T-helper 2 cell treated with Interferon-gamma antibody and Interleukin-4, amounts not matched to agents 5 μg/mL and 100 μg/mL, for 36 hours (primary cell): Measurements from ENCODE around the gene CD63.

Experiments
- DNase-seq: peaks from one replicate; pipeline ENCODE4 v3.0.0; 2021; ENCODE audit warnings: low spot score
- H3K27ac Mint-ChIP-seq: one replicate; pipeline ENCODE4 v1.8.0; 2021; ENCODE audit warnings: mild to moderate bottlenecking, mixed read lengths
- H3K27me3 Mint-ChIP-seq: one replicate; pipeline ENCODE4 v1.8.0; 2021; ENCODE audit warnings: low read depth, mixed read lengths
- H3K36me3 Mint-ChIP-seq: one replicate; pipeline ENCODE4 v1.8.0; 2021; ENCODE audit warnings: low read depth, mixed read lengths
- H3K4me1 Mint-ChIP-seq: one replicate; pipeline ENCODE4 v1.8.0; 2021; ENCODE audit warnings: low read depth, mixed read lengths
- H3K4me3 Mint-ChIP-seq: one replicate; pipeline ENCODE4 v1.8.0; 2022; ENCODE audit warnings: mild to moderate bottlenecking, moderate library complexity, mixed read lengths
- H3K9me3 Mint-ChIP-seq: one replicate; pipeline ENCODE4 v1.8.0; 2021; ENCODE audit warnings: mixed read lengths

Gene CD63

DNA sequence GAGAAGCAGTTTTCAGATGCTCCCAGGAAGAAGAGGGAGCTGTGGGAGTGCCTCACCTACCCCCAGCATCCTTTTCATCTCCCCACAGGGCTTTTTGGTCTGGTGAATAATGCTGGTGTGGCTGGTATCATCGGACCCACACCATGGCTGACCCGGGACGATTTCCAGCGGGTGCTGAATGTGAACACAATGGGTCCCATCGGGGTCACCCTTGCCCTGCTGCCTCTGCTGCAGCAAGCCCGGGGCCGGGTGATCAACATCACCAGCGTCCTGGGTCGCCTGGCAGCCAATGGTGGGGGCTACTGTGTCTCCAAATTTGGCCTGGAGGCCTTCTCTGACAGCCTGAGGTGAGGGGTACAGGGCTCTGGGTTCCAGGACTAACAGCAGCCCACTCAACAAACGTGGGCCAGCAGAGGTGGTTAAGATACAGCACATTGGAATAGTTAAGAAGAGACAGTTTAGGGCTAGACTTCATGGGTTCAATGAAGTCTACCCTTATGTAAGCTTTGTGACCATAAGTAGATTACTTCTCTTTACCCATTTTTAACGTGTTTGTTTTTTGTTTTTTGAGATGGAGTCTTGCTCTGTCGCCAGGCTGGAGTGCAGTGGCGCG, 7.1 kb downstream of the CD63 start:
- Mint-ChIP-seq H3K36me3 (peaks cover 16% of the 10 kb centered on the region), H3K4me1 (peaks cover 23% of the 10 kb centered on the region)

DNA sequence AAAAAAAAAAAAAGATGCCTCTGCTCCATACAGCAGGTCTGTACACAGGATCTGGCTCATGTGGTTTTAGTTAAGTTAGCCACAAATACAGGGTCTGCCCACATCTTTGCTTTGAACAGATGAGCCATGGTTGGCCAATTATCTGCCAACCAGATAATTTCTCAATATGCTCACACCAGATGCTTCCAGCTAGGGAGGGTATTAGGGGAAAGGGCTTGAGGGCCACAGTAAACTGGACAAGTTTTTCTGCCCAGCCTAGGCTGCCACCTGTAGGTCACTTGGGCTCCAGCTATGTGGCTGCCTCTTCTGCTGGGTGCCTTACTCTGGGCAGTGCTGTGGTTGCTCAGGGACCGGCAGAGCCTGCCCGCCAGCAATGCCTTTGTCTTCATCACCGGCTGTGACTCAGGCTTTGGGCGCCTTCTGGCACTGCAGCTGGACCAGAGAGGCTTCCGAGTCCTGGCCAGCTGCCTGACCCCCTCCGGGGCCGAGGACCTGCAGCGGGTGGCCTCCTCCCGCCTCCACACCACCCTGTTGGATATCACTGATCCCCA, 7.8 kb downstream of the CD63 start:
- no peak for DNase-seq
- peaks cover 11% of the 10 kb centered on the region for H3K36me3 Mint-ChIP-seq
- peaks cover under 1% of the 10 kb centered on the region for H3K27me3 Mint-ChIP-seq
- no peak overlapping the region for H3K27ac Mint-ChIP-seq
- peaks cover 21% of the 10 kb centered on the region for H3K4me1 Mint-ChIP-seq
- H3K9me3 Mint-ChIP-seq, result no peaks in the 10 kb centered on the region
- no peak overlapping the region for H3K4me3 Mint-ChIP-seq

More for the DNA sequence above, 7.1 kb downstream of the CD63 start:
- H3K27ac Mint-ChIP-seq, result no peak overlapping the region
- H3K4me3 Mint-ChIP-seq, result no peak overlapping the region
- H3K27me3 Mint-ChIP-seq, result no peaks in the 10 kb centered on the region
- H3K9me3 Mint-ChIP-seq, result no peaks in the 10 kb centered on the region
- no peak for DNase-seq

DNA sequence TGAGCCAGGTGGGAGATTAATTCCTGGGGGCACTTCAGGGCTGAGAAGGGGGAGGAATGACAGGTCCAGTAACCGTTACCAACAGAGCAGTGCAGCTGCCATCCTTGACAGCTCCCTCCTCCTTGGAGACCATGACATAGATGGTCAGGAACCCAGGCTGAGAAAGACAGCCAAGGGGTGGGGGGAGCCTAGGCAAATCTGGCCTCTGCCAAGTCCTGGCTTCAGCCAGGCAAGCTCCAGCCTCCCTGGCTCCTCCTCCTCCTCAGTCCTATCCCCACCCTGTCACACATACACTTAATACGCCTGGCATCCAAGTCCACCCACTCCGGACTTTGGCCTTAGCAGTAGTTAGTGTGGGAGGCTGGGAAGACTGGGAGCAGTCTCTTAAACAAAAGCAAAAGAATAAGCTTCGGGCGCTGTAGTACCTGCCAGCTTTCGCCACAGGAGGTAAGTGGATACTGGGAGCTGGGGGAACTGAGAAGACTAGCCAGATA, 8.7 kb downstream of the CD63 start, which contains the start of gene RDH5:
RDH5 (plus strand) TSS at position 323 of the 494 bp plus-strand sequence. CDS start 792 bp downstream, outside the sequence.
- peaks cover 27% of the 10 kb centered on the region for H3K4me1 Mint-ChIP-seq
- H3K9me3 Mint-ChIP-seq, result no peaks in the 10 kb centered on the region
- no peak within 1 kb of the TSS for H3K27ac Mint-ChIP-seq
- no peak within 1 kb of the TSS for H3K4me3 Mint-ChIP-seq
- peaks cover 4% of the 10 kb centered on the region for H3K27me3 Mint-ChIP-seq
- peaks cover 8% of the 10 kb centered on the region for H3K36me3 Mint-ChIP-seq
- no peak for DNase-seq

DNA sequence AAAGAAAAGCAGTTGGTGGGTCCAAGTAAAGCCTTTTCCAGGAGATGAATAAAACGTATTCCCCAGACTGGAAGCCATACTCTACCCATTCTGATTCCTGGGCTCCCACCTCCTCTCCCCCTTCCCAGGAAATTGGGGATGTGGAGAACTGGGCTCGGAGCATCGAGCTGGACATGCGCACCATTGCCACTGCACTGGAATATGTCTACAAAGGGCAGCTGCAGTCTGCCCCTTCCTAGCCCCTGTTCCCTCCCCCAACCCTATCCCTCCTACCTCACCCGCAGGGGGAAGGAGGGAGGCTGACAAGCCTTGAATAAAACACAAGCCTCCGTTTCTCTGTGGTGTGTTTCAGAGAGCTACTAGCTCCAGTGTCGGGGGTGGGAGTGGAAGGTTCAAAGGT, 9.4 kb downstream of the CD63 start:
- Mint-ChIP-seq H3K4me3 (no peak overlapping the region), H3K4me1 (peaks cover 21% of the 10 kb centered on the region), H3K36me3 (peaks cover 3% of the 10 kb centered on the region), H3K9me3 (no peaks in the 10 kb centered on the region), H3K27ac (no peak overlapping the region), H3K27me3 (peaks cover 4% of the 10 kb centered on the region)
- no peak for DNase-seq

DNA sequence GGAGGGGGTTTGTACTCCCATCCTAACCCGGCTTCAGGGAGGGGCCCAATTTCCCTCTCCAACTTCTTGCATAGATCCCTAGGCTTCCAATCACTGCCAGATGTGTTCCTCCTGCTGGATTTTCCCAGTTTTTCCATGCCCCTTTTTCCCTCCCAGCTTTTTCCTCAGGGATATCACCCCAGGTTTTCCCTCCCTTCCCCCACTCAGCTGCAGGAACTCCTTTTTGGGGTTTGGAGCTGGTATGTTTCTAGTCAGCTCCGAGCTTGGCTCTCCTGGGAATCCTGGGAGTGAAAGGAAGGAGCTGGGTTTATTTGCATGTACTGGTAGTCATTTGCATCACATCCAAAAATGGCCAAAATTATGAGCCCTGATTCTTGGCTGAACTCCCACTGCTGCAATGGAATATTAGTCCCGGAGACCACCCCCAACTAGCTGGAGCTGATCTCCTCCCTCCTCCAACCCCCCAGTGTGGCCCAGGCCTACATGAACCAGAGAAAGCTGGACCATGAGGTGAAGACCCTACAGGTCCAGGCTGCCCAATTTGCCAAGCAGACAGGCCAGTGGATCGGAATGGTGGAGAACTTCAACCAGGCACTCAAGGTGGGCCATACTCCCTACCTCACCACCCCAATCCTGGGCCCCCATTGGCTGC, 10.1 kb downstream of the CD63 start:
- Mint-ChIP-seq H3K27me3 (peaks cover 4% of the 10 kb centered on the region), H3K4me1 (peaks cover 21% of the 10 kb centered on the region), H3K9me3 (no peaks in the 10 kb centered on the region), H3K27ac (no peak overlapping the region), H3K36me3 (peaks cover 3% of the 10 kb centered on the region), H3K4me3 (no peak overlapping the region)
- DNase-seq, result no peak

DNA sequence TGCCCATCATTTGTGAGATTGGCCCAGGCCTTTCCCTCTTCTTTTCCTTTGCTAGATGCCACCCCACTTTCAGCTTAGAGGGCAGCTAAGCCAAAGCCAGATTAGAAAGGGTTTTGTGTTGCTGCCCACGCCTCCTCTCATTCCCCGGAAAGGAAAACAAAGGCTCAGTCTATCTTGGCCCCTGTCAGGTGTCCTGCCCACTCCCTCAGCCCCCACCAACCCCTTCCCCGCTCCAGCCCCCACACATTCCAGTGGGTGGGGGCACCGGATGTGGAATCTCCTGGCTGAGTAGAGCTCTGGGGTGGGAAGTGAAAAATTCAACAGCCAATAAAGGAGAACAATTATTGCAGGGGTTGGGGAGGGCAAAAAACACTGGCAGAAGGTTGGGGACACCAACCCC, 10.8 kb downstream of the CD63 start:
- no peaks in the 10 kb centered on the region for H3K9me3 Mint-ChIP-seq
- H3K36me3 Mint-ChIP-seq, result no peaks in the 10 kb centered on the region
- H3K27ac Mint-ChIP-seq, result no peak overlapping the region
- DNase-seq, result no peak
- H3K4me3 Mint-ChIP-seq, result peak overlapping the region; percentile 95
- H3K27me3 Mint-ChIP-seq, result peaks cover 6% of the 10 kb centered on the region
- H3K4me1 Mint-ChIP-seq, result peaks cover 21% of the 10 kb centered on the region

DNA sequence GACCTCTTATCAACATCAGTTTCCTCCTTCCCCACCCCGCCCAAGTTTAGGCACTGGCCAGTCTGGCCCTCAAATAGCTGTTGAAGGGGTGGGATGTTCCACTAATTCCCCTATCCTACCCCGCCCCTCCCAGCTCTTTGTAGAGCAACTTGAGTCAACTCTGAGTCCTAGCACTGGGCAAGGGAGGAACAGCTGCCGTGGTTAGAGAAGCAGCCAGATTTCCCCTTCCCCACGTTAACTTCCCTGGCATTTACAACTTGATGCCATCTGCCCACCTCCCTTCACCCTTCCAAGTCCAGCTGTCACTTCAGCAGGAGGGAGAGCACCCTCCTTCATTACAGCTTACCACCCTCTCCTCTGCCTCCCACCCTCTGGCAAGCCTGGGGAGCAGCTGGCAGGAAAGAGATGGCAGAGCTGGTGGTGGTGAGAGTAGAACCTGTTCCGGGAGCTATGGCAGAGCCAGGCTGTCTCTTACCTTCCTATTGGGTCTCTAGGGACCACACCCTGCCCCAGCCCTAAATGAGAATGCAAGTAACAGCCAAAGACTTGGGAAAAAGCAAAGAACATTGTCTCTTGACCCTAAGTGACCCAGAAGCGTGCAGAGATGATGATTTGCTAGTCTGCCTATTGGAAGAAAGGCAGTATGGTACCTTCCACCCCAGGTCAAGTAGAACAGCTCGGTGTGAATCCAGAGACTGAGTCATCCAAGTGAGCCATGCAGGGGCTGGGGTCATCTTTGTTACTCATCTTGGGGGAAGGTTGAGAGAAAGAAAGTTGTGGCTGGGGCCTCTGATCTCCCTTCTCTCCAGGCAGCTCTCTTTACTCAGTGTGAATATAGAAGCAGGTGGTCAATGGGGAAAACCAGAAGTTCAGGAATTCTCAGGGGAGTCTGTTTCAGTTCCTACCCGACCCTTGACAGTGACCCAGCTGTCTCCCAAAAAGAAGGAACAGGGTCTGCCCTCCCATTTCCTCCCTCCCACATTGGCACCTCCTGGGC, 11.5 kb downstream of the CD63 start:
- H3K9me3 Mint-ChIP-seq, result no peaks in the 10 kb centered on the region
- peak; percentile 29 for DNase-seq
- H3K4me3 Mint-ChIP-seq, result peak overlapping the region; percentile 95
- peaks cover 11% of the 10 kb centered on the region for H3K27me3 Mint-ChIP-seq
- H3K36me3 Mint-ChIP-seq, result no peaks in the 10 kb centered on the region
- H3K27ac Mint-ChIP-seq, result peak overlapping the region; percentile 95
- H3K4me1 Mint-ChIP-seq, result peaks cover 21% of the 10 kb centered on the region

DNA sequence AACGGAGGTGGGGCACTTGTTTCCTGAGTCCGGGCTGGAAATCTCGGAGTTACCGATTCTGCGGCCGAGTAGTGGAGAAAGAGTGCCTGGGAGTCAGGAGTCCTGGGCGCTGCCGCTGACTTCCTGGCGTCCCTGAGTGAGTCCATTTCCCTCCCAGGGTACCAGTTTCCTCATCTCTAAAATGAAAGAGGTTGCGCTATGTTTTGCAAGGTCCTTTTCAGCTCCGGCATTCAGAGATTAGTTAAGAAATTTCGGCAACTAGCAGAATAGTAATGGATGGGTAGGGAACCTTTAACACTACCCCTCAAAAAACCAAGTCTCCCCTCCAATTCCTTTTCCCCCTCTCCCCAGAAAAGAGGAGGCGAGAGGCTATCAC, 12.2 kb downstream of the CD63 start:
- DNase-seq, result no peak
- H3K4me1 Mint-ChIP-seq, result peaks cover 21% of the 10 kb centered on the region

DNA sequence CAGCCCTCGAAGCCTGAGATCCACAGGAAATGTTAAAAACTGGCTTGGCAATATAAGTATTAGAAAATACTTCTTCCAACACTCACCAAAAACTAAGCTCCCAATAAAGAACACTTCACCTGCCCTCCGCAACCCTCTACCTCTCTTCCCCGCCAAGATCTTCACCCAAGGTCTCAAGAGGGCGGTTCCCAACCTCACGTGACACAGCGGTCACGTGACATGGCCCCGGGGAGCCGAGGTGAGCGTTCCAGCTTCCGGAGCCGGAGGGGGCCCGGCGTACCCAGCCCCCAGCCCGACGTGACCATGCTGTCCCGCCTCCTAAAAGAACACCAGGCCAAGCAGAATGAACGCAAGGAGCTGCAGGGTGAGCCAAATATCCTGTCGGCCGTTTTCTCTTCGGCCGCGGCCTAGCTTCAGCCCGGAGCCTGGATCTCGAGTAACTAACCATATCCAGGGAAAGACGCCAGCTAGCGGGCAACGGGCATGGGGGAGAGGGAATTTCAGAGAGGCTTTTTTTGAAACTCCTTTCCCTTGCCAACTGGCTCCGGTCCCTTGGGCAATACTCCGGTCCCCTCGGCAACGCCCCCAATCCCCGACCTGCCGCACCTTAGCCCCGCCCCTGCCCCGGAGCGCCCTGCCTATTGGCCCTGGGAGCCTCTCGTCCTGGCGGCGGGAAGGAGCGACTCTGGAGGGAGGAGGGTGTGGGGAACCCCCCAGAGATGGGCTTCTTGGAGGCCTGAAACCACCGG, 12.8 kb downstream of the CD63 start, which contains the start of gene BLOC1S1:
BLOC1S1 (plus strand) TSS at position 214 of the 749 bp plus-strand sequence; CDS start at position 220, 6 bp downstream.
- Mint-ChIP-seq H3K27me3 (peaks cover 18% of the 10 kb centered on the region), H3K36me3 (no peaks in the 10 kb centered on the region), H3K9me3 (no peaks in the 10 kb centered on the region), H3K4me1 (peaks cover 21% of the 10 kb centered on the region), H3K4me3 (peak within 1 kb of the TSS; percentile 95), H3K27ac (peak within 1 kb of the TSS; percentile 95)
- DNase-seq, result peak; percentile 91

More for the DNA sequence above, 12.2 kb downstream of the CD63 start:
- peak overlapping the region; percentile 95 for H3K4me3 Mint-ChIP-seq
- H3K27me3 Mint-ChIP-seq, result peaks cover 16% of the 10 kb centered on the region
- H3K27ac Mint-ChIP-seq, result peak overlapping the region; percentile 95
- H3K36me3 Mint-ChIP-seq, result no peaks in the 10 kb centered on the region
- H3K9me3 Mint-ChIP-seq, result no peaks in the 10 kb centered on the region

DNA sequence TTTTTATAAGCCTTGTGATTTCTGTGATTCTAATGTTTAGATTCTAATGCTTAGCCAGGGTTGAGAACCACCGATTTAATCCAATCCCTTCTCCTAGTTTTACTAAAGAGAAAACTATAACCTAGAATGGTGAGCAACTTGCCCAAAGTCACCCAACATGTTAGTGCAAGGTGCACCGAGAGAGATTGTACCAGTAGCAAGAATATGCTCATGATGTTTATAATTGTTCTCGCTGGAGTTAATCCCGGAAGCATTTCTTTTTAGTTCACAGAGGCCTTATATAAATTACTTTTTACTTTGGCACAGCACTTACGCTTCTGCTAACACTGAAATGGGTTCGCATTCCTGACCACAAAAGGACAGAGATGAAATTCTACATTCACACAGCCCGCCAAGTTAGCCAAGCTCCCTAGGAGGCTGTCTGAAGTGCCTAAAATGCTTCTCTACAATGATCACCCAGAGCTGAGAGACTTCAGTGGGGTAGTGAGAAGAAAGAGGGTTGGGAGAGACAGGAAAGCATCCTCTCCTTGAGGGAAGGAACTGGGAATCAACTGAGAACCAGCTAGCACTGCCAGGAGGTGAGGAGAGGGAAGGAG, 13.5 kb downstream of the CD63 start:
- Mint-ChIP-seq H3K36me3 (no peaks in the 10 kb centered on the region), H3K27ac (peak overlapping the region; percentile 95), H3K4me3 (peak overlapping the region; percentile 95), H3K9me3 (no peaks in the 10 kb centered on the region), H3K4me1 (peaks cover 21% of the 10 kb centered on the region), H3K27me3 (peaks cover 23% of the 10 kb centered on the region)
- no peak for DNase-seq

DNA sequence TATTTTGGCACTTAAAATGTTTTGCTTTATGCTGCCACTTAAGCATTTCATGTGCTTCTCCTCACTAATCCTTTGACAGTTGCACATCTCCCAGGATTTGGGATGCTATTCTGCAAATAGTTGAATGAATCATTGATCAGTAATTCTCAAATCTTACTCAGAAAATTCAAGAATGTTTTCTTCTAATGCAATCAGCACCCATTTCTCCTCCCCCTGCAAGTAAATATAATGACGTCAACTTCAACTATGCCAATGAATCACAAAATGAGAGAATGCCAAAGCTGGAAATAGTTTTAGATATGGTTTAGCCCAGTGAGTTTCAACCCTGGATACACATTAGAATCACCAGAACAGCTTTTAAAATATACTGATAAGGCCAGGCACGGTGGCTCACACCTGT, 15.1 kb downstream of the CD63 start:
- Mint-ChIP-seq H3K4me3 (no peak overlapping the region), H3K27ac (peak overlapping the region; percentile 18), H3K4me1 (peaks cover 25% of the 10 kb centered on the region), H3K36me3 (no peaks in the 10 kb centered on the region), H3K27me3 (peaks cover 38% of the 10 kb centered on the region), H3K9me3 (no peaks in the 10 kb centered on the region)
- DNase-seq, result no peak

DNA sequence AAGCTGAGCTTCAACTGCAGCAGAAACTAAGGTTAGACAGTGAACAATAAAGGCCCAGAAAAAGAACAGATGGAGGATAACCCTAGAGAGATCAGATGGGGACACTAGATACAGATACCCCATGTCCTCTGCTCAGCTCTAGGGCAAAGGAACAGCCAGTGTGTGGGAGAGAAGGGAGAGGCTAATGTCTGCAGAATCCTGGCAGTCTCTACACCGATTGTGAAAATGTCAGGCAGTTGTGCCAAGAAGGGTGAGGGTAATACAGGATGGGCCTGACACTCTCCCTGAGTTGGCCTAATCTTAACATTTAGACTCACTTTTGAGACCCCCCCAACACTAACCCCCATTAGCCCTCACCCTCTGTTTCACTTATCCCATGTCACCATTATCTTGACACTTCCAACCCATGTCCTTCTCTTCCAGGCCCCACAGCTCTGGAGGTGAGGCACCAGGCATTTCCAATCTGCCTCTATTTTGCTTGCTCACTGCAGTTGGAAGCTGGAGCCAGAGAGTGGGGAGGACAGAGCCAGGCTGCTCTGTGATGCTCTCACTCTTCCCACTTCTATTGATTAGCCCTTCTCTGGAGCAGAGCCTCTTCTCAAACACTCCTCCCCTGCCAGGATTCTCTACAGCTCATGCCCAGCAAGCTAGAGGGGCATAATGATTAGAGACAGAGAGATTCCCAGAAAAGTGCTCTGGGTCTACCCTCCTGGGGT, 16.0 kb downstream of the CD63 start:
- H3K36me3 Mint-ChIP-seq, result no peaks in the 10 kb centered on the region
- no peak overlapping the region for H3K27ac Mint-ChIP-seq
- no peaks in the 10 kb centered on the region for H3K9me3 Mint-ChIP-seq
- peaks cover 45% of the 10 kb centered on the region for H3K27me3 Mint-ChIP-seq
- peaks cover 27% of the 10 kb centered on the region for H3K4me1 Mint-ChIP-seq
- no peak for DNase-seq
- no peak overlapping the region for H3K4me3 Mint-ChIP-seq
